Smooth muscle cell of trachea (primary cell): ENCODE measurements around the gene URGCP. TPM values are rescaled to one million over a fixed set of nuclear protein-coding genes. Genes with fewer than 3 reads are reported as not detected.

Experiments used
- total RNA-seq: library from RNA; depleted of rRNA; stranded (reverse); fragments of >200 nt; gene quantifications from 2 replicates; pipeline ENCODE4 v1.2.1, GENCODE V29; 2014

Gene URGCP, protein sequence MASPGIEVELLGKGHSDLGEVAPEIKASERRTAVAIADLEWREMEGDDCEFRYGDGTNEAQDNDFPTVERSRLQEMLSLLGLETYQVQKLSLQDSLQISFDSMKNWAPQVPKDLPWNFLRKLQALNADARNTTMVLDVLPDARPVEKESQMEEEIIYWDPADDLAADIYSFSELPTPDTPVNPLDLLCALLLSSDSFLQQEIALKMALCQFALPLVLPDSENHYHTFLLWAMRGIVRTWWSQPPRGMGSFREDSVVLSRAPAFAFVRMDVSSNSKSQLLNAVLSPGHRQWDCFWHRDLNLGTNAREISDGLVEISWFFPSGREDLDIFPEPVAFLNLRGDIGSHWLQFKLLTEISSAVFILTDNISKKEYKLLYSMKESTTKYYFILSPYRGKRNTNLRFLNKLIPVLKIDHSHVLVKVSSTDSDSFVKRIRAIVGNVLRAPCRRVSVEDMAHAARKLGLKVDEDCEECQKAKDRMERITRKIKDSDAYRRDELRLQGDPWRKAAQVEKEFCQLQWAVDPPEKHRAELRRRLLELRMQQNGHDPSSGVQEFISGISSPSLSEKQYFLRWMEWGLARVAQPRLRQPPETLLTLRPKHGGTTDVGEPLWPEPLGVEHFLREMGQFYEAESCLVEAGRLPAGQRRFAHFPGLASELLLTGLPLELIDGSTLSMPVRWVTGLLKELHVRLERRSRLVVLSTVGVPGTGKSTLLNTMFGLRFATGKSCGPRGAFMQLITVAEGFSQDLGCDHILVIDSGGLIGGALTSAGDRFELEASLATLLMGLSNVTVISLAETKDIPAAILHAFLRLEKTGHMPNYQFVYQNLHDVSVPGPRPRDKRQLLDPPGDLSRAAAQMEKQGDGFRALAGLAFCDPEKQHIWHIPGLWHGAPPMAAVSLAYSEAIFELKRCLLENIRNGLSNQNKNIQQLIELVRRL
- total RNA-seq = 33.7 and 44.0 TPM in 2 replicates

DNA sequence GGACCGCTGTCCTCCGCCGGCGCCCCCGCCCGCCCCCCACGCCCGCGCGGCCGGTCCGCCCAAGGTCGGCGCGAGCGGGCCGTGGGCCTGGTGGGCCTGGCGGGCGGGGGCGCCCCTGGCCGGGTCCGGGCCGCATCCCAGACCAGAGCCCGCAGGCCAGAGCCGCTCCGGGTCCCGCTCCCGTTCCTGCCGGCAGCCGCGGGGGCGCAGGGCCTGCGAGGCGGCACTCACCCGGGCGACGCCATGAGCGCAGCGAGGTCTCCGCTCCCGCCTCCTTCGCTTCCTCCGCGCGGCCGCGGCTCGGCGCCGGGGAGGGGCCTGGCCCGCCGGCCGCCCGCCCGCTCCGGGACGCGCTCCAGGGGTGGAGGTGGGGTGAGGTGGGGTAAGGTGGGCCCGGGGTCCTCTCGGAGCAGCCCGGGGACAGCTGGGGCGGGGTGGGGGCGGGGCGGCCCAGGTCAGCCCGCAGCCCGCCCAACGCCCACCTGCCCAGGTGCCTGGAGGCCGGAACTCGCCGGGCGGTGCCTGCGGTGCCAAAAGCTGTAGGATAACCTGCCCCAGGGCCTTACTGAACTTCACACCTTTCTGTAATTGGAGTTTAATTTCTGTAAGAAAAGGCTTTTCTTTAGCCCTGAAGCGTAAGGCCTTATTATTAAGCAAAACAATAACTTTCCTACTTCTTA lies at the start of gene URGCP:
Gene URGCP, minus strand, starts transcription at position 266 of the 680 bp plus-strand sequence. Its CDS starts 21 bp downstream, at position 245.

DNA sequence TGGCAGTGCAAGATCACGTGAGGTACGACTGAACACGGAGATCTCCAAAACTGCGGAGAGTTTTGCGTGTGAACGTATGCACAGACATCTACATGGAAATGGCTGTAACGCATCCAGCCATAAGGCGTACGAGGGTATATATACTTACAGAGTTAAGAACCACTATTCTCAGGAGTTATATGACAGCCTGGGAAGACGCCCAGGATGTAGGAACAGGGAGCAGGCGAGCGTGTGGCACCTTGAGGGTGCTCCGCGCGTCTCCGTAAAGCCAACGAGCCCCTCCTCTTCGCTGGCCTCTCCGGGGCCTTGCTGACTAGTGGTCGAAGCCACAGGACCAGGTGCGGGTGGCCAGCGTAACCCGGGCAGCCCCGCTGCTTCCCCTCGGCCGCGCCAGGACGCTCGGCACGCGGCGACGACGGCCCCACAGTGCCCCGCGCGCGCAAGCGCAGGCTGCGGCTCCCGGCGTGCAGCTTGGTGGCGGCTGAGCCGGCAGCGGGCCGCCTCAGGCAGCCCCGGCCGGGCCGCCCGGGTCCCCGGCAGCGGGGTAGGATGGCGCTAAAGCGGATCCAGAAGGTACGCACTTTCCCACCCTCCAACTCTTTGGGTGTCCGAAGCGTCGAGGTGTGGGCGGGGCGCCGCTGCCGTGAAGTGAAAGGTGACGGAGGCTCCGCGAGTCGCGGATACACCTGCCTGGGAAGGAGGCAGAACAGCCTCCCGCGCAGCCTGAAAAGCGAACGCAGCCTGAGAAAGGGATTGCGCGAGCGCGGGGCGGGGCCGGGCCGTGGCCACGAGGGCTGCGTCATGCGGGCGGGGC lies 19.8 kb upstream of the URGCP start, which contains the start of gene UBE2D4:
Gene UBE2D4, plus strand, starts transcription at position 453 of the 814 bp plus-strand sequence. Its CDS starts 97 bp downstream, at position 550.

DNA sequence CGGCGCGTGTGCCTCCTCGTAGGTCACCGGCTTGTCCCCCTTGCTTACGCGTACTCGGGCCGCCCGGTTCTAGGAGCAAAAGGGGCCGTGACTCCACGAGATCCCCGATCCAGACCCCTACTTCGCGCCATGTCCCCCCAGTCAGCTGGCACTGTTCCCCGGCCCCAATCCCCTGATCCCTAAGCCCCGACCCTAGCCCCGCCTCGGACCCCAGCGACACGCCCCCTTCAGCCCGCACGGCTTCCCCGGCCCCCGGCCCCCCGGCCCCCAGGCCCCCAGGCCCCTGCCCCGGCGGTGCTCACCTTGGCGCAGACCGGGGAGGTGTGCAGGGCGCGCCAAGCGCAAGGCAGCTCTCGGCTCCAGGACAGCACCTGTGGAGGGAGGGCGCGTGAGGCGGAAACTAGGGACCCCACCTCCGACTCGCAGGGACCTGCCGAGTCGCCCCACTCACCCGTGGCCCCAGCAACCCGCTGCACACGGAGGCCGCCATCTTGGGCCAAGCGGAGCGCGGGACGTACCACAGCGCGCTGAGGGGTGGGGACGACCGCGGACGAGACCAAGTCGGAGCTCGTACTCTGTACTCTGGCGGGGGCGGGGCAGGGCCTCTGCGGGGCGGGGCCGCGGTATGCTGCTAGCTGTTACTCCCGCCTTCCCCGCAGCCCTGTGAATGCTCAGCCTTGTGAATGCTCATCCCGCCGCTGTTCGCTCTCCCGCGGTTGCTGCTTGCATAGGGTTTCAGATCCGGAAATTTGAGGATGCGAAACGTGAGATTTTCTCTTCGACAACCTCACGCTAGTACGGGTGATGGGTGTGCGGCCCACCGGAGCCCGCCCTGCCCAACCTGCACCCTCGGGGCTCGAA lies 37.2 kb downstream of the URGCP start, which contains the start of gene MRPS24:
Gene MRPS24, minus strand, starts transcription at position 512 of the 861 bp plus-strand sequence. Its CDS starts 22 bp downstream, at position 490.

Other genes starting within 250 kb of the URGCP start
- 37.4 and 54.8 TPM in 2 replicates for gene COA1, start 177.1 kb downstream of the URGCP start, total RNA-seq
- 51.9 and 67.6 TPM in 2 replicates for gene BLVRA, start 147.9 kb downstream of the URGCP start, total RNA-seq
- 100 and 122 TPM in 2 replicates for gene MRPS24, start 37.1 kb downstream of the URGCP start, total RNA-seq
- 8.0 and 17.4 TPM in 2 replicates for gene UBE2D4, start 19.8 kb upstream of the URGCP start, total RNA-seq
- not detected in 2 replicates for gene SPDYE1, start 91.3 kb upstream of the URGCP start, total RNA-seq
- 138 and 176 TPM in 2 replicates for gene DBNL, start 138.1 kb upstream of the URGCP start, total RNA-seq
- gene PGAM2, start 159.0 kb upstream of the URGCP start, total RNA-seq = 0.17 and 0.29 TPM in 2 replicates
- gene POLM, start 175.9 kb upstream of the URGCP start, total RNA-seq = 17.0 and 19.5 TPM in 2 replicates
- 132 and 145 TPM in 2 replicates for gene AEBP1, start 197.7 kb upstream of the URGCP start, total RNA-seq
- gene POLD2, start 217.0 kb upstream of the URGCP start, total RNA-seq = 95.4 and 124 TPM in 2 replicates
- not detected in 2 replicates for gene MYL7, start 234.7 kb upstream of the URGCP start, total RNA-seq